GM12892 (cell line): ENCODE results near the gene RRAGC.

Experiments used
- POLR2A ChIP-seq: IDR thresholded peaks from 2 replicates; pipeline ENCODE4 v1.6.1; 2011; ENCODE audit warnings: low read depth, low read length, control low read depth
- POLR2AphosphoS5 ChIP-seq: IDR thresholded peaks from 2 replicates; pipeline ENCODE4 v1.6.1; 2011; ENCODE audit warnings: low read depth, low read length, control low read depth

GRCh38 chr1:38881487-38881886 lies 21.9 kb upstream of the RRAGC start, which contains the start of gene GJA9:
- no peak for TF ChIP-seq POLR2A
- TF ChIP-seq POLR2AphosphoS5, result no peak
